ENCODE data around the gene GALR1.

GALR1 gene

DNA sequence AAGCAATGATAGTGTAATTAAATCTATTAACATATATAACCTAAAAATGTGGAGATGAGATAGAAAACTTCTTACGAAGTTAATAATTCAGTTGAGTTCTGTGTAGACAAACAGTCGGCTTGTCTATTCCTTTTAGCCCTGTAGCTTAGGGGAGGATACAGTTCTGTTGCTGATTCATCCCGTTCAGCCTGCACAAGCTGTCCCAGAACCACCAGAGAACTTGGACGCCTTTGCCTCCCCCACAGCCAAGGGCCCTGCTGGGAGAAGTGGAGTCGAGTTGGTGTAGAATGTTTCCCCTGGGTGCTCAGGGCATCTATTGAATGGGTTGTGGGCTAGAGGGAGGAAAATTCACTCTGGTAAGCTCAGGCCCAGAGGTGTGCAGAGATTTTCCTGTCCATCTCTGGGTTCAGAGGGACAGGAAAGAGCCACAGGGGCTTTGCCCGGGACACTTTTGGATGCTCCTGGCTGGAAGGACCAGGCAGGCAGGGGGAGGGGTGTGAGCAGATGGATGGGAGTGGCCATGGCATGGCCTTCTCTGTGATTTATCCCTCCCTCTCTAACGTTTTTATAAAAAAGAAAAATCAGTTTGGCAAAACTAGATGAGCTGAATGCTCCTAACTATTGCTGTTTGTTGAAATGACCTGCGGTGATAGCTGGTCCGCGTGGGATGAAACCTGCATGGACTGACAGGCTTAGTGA is 42.8 kb upstream of the GALR1 start:
- CTCF ChIA-PET, result interaction anchor here (1.0 to 10.4 kb wide), 9 partner anchors 8 to 222 kb away, joined by 3 to 268 read pairs (median 5); no protein-coding TSS in a partner anchor

DNA sequence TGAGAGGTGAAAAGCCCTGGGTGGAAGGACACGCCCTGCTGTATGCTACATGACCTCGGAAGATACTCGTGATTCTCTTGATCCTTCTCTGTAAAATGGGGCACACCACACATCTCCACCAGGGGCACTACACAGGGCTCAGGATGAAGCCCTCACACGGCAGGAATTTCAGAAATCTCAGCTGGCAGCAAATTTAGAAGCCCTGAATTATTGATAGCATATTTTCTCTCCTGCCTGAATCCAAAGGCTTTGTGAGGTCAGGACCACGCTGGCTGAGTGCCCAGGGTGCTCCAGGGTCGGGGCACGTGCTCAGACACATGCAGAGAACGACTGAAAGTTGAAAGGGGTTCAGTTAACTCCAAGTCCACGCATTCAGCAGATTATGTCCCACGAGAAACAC is 42.1 kb upstream of the GALR1 start:
- TF ChIP-seq, protein P1, sequence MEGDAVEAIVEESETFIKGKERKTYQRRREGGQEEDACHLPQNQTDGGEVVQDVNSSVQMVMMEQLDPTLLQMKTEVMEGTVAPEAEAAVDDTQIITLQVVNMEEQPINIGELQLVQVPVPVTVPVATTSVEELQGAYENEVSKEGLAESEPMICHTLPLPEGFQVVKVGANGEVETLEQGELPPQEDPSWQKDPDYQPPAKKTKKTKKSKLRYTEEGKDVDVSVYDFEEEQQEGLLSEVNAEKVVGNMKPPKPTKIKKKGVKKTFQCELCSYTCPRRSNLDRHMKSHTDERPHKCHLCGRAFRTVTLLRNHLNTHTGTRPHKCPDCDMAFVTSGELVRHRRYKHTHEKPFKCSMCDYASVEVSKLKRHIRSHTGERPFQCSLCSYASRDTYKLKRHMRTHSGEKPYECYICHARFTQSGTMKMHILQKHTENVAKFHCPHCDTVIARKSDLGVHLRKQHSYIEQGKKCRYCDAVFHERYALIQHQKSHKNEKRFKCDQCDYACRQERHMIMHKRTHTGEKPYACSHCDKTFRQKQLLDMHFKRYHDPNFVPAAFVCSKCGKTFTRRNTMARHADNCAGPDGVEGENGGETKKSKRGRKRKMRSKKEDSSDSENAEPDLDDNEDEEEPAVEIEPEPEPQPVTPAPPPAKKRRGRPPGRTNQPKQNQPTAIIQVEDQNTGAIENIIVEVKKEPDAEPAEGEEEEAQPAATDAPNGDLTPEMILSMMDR (IDR thresholded peaks at IDR 0.05; ENCODE audit: insufficient read depth, low read length, missing control alignments), result peak; percentile 82
- peak; percentile 24 for DNase-seq (ENCODE audit: low read depth, low spot score)
- ChIA-PET CTCF (interaction anchor here (1.0 to 10.4 kb wide), 7 partner anchors 9 to 223 kb away, joined by 3 to 268 read pairs (median 5); no protein-coding TSS in a partner anchor), POLR2A (no interaction called here)
- no peak overlapping the region for H3K4me3 ChIP-seq (ENCODE audit: low read depth, low read length)

More for the DNA sequence above, 42.8 kb upstream of the GALR1 start:
- POLR2A ChIA-PET, result no interaction called here
- TF ChIP-seq, protein P1 (IDR thresholded peaks at IDR 0.05; ENCODE audit: insufficient read depth, low read length, missing control alignments), result no peak
- H3K4me3 ChIP-seq (ENCODE audit: low read depth, low read length), result no peak overlapping the region
- DNase-seq (ENCODE audit: low read depth, low spot score), result no peak

DNA sequence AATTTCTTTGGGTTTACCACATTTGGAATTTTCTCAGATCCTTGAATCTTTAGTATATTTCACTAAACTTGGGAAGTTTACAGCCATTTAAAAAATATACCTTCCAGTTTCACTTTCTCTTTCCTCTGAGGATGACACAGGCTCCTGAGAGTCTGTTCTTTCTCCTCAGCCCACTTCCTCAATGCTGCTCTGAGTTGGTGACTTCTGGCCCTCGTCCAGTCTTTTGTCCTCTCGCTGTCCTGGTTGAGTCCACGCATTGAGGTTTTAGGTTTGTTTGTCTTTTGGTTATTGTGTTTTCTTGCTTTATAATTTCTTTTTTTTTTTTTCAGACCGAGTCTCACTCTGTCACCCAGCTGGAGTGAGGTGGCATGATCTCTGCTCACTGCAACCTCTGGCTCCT is 40.7 kb upstream of the GALR1 start:
- ChIA-PET POLR2A (no interaction called here), CTCF (interaction anchor here (1.4 to 10.4 kb wide), 7 partner anchors 10 to 406 kb away, joined by 3 to 268 read pairs (median 36); no protein-coding TSS in a partner anchor)
- H3K4me3 ChIP-seq (ENCODE audit: low read depth, low read length), result peak overlapping the region; percentile 23
- DNase-seq (ENCODE audit: low read depth, low spot score), result no peak
- TF ChIP-seq, protein P1 (IDR thresholded peaks at IDR 0.05; ENCODE audit: insufficient read depth, low read length, missing control alignments), result no peak

DNA sequence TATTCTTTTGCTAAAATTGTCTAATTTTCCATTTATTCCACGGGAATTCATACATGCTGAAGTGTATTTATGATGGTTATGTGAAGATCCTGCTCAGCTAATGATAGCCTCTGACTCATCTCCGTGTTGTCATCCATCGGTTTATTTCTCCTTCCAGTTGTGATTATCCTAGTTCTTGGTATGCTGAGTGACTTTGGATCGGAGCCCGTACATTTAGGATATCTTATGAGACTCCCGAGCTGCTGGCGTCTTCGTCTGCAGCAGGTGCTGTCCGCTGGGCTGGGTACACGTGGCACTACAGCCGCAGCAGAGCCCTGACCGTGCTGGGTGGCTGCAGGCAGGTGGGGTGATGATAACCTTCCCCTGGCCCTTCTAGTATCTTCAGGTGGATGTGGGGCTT is 40.1 kb upstream of the GALR1 start:
- ChIA-PET CTCF (interaction anchor here (1.4 to 10.4 kb wide), 11 partner anchors 9 to 407 kb away, joined by 3 to 268 read pairs (median 28); no protein-coding TSS in a partner anchor), POLR2A (no interaction called here)
- no peak for DNase-seq (ENCODE audit: low read depth, low spot score)
- H3K4me3 ChIP-seq (ENCODE audit: low read depth, low read length), result no peak overlapping the region
- TF ChIP-seq, protein P1 (IDR thresholded peaks at IDR 0.05; ENCODE audit: insufficient read depth, low read length, missing control alignments), result no peak

DNA sequence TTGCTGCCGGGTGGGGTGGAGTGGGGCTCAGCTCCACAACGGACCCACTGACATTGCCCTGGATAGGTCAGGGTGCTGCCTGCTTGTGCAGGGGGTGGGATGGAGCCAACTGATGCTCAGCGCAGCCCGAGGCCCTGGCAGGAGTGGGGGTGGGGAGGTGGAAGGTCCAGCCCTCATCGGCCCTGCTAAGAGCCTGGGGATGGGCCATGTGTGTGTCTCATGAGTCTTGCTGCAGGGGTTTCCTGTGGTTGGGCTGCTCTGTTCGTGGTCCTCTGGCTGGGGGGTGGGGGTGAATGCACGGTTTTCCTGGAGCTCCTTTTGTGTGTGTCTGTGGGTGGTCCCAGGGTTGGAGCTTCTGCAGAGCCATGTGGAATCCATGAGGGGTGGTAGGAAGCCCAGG is 39.4 kb upstream of the GALR1 start:
- ChIA-PET CTCF (interaction anchor here (1.0 to 10.4 kb wide), 18 partner anchors 8 to 407 kb away, joined by 3 to 268 read pairs (median 8); no protein-coding TSS in a partner anchor), POLR2A (no interaction called here)
- no peak overlapping the region for H3K4me3 ChIP-seq (ENCODE audit: low read depth, low read length)
- TF ChIP-seq, protein P1 (IDR thresholded peaks at IDR 0.05; ENCODE audit: insufficient read depth, low read length, missing control alignments), result no peak
- DNase-seq (ENCODE audit: low read depth, low spot score), result no peak

DNA sequence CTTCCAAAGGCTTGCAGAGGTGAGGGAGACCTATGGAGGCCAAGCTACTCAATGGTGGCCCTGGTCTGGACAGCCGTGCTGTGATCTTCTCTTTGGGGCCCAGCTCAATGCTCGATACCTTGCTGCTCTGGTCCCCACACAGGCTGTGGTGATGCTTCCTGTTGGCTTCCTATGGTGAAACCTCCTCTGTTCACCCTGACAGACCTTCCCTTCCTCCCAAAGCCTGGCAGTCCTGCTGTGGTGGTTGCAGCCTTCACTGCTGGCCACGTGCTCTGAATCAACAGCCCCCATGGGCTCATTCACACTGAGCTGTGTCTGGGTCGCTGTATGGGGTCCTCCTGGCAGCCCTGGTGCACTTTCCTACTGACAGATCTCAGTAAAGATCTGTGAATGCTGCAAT is 31.0 kb upstream of the GALR1 start:
- DNase-seq (ENCODE audit: low read depth, low spot score), result no peak
- no peak overlapping the region for H3K4me3 ChIP-seq (ENCODE audit: low read depth, low read length)
- POLR2A ChIA-PET, result no interaction called here
- TF ChIP-seq, protein P1 (IDR thresholded peaks at IDR 0.05; ENCODE audit: insufficient read depth, low read length, missing control alignments), result no peak
- CTCF ChIA-PET, result interaction anchor here (1.2 to 2.8 kb wide), 2 partner anchors 9 to 219 kb away, joined by 3 to 14 read pairs; no protein-coding TSS in a partner anchor
